ENCODE measurements around the gene HEPACAM2.

HEPACAM2 gene

DNA sequence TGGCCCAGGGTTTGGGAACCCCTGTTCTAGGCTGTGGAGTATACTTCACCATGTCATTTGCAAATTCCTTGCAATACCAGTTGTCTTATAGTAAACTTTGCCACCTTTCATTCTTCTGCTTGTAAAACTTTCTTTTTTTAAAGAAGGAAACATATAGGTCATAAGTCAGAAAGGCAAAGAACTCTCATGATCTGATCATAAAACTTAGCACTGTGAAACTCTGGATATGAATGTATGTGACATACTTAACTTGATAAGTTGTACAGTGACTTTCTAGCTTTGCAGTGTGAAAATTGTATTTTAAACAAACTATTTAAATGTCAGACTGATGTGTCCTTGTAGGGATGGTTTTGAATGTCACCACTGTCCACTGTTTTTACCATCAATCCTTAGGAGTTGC lies 47.1 kb downstream of the HEPACAM2 start:
- Histone ChIP-seq H3K27me3 (ENCODE audit: control insufficient read depth, insufficient read depth, low read length) (no peaks in the 10 kb centered on the region), H3K79me2 (no peaks in the 10 kb centered on the region), H3K36me3 (ENCODE audit: control insufficient read depth, insufficient read depth, low read length) (no peaks in the 10 kb centered on the region), H2AFZ (no peak overlapping the region), H3K4me3 (ENCODE audit: low read depth, low read length) (no peak overlapping the region), H3K9ac (no peak overlapping the region), H3K4me2 (ENCODE audit: low read length) (no peak overlapping the region), H3K4me1 (no peaks in the 10 kb centered on the region), H3K9me3 (ENCODE audit: control insufficient read depth, low read length) (no peaks in the 10 kb centered on the region), H3K27ac (no peak overlapping the region)
- TF ChIP-seq, protein P1, sequence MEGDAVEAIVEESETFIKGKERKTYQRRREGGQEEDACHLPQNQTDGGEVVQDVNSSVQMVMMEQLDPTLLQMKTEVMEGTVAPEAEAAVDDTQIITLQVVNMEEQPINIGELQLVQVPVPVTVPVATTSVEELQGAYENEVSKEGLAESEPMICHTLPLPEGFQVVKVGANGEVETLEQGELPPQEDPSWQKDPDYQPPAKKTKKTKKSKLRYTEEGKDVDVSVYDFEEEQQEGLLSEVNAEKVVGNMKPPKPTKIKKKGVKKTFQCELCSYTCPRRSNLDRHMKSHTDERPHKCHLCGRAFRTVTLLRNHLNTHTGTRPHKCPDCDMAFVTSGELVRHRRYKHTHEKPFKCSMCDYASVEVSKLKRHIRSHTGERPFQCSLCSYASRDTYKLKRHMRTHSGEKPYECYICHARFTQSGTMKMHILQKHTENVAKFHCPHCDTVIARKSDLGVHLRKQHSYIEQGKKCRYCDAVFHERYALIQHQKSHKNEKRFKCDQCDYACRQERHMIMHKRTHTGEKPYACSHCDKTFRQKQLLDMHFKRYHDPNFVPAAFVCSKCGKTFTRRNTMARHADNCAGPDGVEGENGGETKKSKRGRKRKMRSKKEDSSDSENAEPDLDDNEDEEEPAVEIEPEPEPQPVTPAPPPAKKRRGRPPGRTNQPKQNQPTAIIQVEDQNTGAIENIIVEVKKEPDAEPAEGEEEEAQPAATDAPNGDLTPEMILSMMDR (IDR thresholded peaks at IDR 0.05), result no peak

GRCh38 chr7:93178213-93178612 lies 48.1 kb downstream of the HEPACAM2 start:
- Histone ChIP-seq H3K27me3 (ENCODE audit: control insufficient read depth, insufficient read depth, low read length) (no peaks in the 10 kb centered on the region), H3K79me2 (no peaks in the 10 kb centered on the region), H3K27ac (no peak overlapping the region), H3K9ac (no peak overlapping the region), H3K36me3 (ENCODE audit: control insufficient read depth, insufficient read depth, low read length) (no peaks in the 10 kb centered on the region), H3K4me2 (ENCODE audit: low read length) (no peak overlapping the region), H3K4me3 (ENCODE audit: low read depth, low read length) (no peak overlapping the region), H3K9me3 (ENCODE audit: control insufficient read depth, low read length) (no peaks in the 10 kb centered on the region), H2AFZ (no peak overlapping the region), H3K4me1 (no peaks in the 10 kb centered on the region)
- TF ChIP-seq, protein P1 (IDR thresholded peaks at IDR 0.05), result no peak

- H3K27me3 ChIP-seq (ENCODE audit: control insufficient read depth, insufficient read depth, low read length), result no peaks in the 10 kb centered on the region
- H2AFZ ChIP-seq, result no peak overlapping the region
- no peak overlapping the region for H3K4me3 ChIP-seq (ENCODE audit: low read depth, low read length)
- no peak overlapping the region for H3K4me2 ChIP-seq (ENCODE audit: low read length)
- no peak overlapping the region for H3K27ac ChIP-seq
- TF ChIP-seq, protein P1 (IDR thresholded peaks at IDR 0.05), result no peak
- no peaks in the 10 kb centered on the region for H3K9me3 ChIP-seq (ENCODE audit: control insufficient read depth, low read length)
- H3K36me3 ChIP-seq (ENCODE audit: control insufficient read depth, insufficient read depth, low read length), result no peaks in the 10 kb centered on the region
- H3K4me1 ChIP-seq, result no peaks in the 10 kb centered on the region
- H3K9ac ChIP-seq, result no peak overlapping the region
- H3K79me2 ChIP-seq, result no peaks in the 10 kb centered on the region
Observed at GRCh38 chr7:93176992-93177580, 49.2 kb downstream of the HEPACAM2 start.

DNA sequence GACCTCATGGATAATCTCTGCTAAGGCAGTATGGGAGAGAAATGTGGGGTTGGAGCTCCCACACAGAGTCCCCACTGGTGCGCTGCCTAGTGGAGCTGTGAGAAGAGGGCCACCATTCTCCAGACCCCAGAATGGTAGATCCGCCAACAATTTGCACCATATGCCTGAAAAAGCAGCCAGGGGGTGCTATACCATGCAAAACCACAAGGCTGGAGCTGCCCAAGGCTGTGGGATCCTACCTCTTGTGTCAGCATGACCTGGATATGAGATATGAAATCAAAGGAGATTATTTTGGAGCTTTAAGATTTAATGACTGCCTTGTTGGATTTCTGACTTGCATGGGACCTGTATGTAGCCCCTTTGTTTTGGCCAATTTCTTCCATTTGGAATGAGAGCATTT lies 51.0 kb downstream of the HEPACAM2 start:
- TF ChIP-seq, protein P1 (IDR thresholded peaks at IDR 0.05), result no peak
- Histone ChIP-seq H3K4me1 (no peaks in the 10 kb centered on the region), H3K9me3 (ENCODE audit: control insufficient read depth, low read length) (no peaks in the 10 kb centered on the region), H2AFZ (no peak overlapping the region), H3K4me3 (ENCODE audit: low read depth, low read length) (no peak overlapping the region), H3K4me2 (ENCODE audit: low read length) (no peak overlapping the region), H3K27ac (no peak overlapping the region), H3K9ac (no peak overlapping the region), H3K27me3 (ENCODE audit: control insufficient read depth, insufficient read depth, low read length) (no peaks in the 10 kb centered on the region), H3K36me3 (ENCODE audit: control insufficient read depth, insufficient read depth, low read length) (no peaks in the 10 kb centered on the region), H3K79me2 (no peaks in the 10 kb centered on the region)

DNA sequence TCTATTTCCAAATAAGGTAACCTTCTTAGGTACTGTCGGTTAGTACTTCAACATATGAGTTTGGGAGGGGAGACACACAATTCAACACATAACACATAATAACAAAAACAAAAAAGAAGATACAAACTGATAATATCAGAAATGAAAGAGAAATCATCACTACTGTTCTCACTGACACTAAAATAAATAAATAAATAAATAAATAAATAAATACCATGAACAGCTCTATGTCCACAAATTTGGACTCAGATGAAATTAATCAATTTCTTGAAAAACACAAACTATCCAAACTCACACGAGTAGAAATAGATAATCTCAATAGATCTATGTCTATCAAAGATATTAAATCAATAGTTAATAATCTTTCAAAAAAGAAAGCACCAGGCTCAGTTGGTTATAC lies 53.6 kb downstream of the HEPACAM2 start:
- Histone ChIP-seq H3K4me3 (ENCODE audit: low read depth, low read length) (no peak overlapping the region), H3K79me2 (no peaks in the 10 kb centered on the region), H3K4me1 (no peaks in the 10 kb centered on the region), H3K27ac (no peak overlapping the region), H2AFZ (no peak overlapping the region), H3K9me3 (ENCODE audit: control insufficient read depth, low read length) (no peaks in the 10 kb centered on the region), H3K36me3 (ENCODE audit: control insufficient read depth, insufficient read depth, low read length) (no peaks in the 10 kb centered on the region), H3K4me2 (ENCODE audit: low read length) (no peak overlapping the region), H3K27me3 (ENCODE audit: control insufficient read depth, insufficient read depth, low read length) (no peaks in the 10 kb centered on the region), H3K9ac (no peak overlapping the region)
- TF ChIP-seq, protein P1 (IDR thresholded peaks at IDR 0.05), result no peak

Data from parathyroid adenoma (tissue), 2 donors.